Panc1 (cell line): Measurements from ENCODE around the gene HECTD3. TPM values are rescaled to one million over a fixed set of nuclear protein-coding genes. Genes with fewer than 3 reads are reported as not detected.

ENCODE experiments used
- ATAC-seq: fragments of 200-7000 bp; cut with Tn5 transposase; 2 replicates; pipeline ENCODE4 v1.9.1; 2020; ENCODE audit warnings: mild to moderate bottlenecking, moderate library complexity
- BruUV-seq: library from RNA; stranded (reverse); fragments of 400-500 nt; replicated peaks from 2 replicates; lab custom pipeline; 2021; lab: Mats Ljungman, UMichigan
- CTCF ChIA-PET: fragments of 300-600 bp; sonication (Branson Sonifier 250); formaldehyde crosslinking; loops from one replicate; lab custom pipeline; 2022; ENCODE audit warnings: antibody characterized with exemption; lab: Charles Lee
- POLR2A ChIA-PET: fragments of 300-600 bp; sonication (Branson Sonifier 250); formaldehyde crosslinking; loops from one replicate; lab custom pipeline; 2022; ENCODE audit warnings: antibody characterized with exemption; lab: Charles Lee
- DNase-seq: peaks from one replicate; pipeline ENCODE4 v3.0.0-alpha.2; 2010; ENCODE audit warnings: low read depth, low spot score
- H3K27ac ChIP-seq: 2 replicates; pipeline ENCODE4 v1.5.1; 2011; ENCODE audit warnings: mild to moderate bottlenecking, low read length, inconsistent platforms
- H3K27me3 ChIP-seq: fragments of 200-500 bp; sonication (Bioruptor generic); 2 replicates; pipeline ENCODE4 v1.6.0; 2014; ENCODE audit warnings: low read length, inconsistent platforms; ENCODE audit not compliant: control insufficient read depth, insufficient read depth
- H3K36me3 ChIP-seq: fragments of 200-500 bp; sonication (Bioruptor generic); 2 replicates; pipeline ENCODE4 v1.5.1; 2014; ENCODE audit warnings: inconsistent platforms, mild to moderate bottlenecking, low read length, moderate library complexity; ENCODE audit not compliant: control insufficient read depth, insufficient read depth
- H3K4me1 ChIP-seq: 2 replicates; pipeline ENCODE4 v1.5.1; 2011; ENCODE audit warnings: inconsistent platforms, mild to moderate bottlenecking, low read length, moderate library complexity; ENCODE audit not compliant: control insufficient read depth, insufficient read depth
- H3K4me3 ChIP-seq, 2 experiments: 2 replicates each; pipeline ENCODE4 v1.5.1; 2011 to 2012; ENCODE audit warnings: low read depth in 2 of 2, low read length in 2 of 2, mild to moderate bottlenecking in 2 of 2, inconsistent platforms in 1 of 2, moderate library complexity in 1 of 2
- H3K9me3 ChIP-seq: fragments of 200-500 bp; sonication (Bioruptor generic); 2 replicates; pipeline ENCODE4 v1.5.1; 2014; ENCODE audit warnings: low read depth, mild to moderate bottlenecking, inconsistent platforms, low read length, moderate library complexity; ENCODE audit not compliant: control insufficient read depth, insufficient read depth
- CTCF ChIP-seq: fragments of 450-650 bp; IDR thresholded peaks from 2 replicates; pipeline ENCODE4 v1.5.1; 2017; ENCODE audit warnings: mild to moderate bottlenecking
- POLR2AphosphoS5 ChIP-seq: IDR thresholded peaks from 2 replicates; pipeline ENCODE4 v1.6.1; 2012; ENCODE audit warnings: mild to moderate bottlenecking, low read depth, low read length, moderate library complexity
- SIN3A ChIP-seq: IDR thresholded peaks from 2 replicates; pipeline ENCODE4 v1.6.1; 2012; ENCODE audit warnings: low read depth, mild to moderate bottlenecking, low read length, moderate library complexity, borderline replicate concordance; ENCODE audit not compliant: insufficient read depth
- TCF7L2 ChIP-seq: IDR thresholded peaks from 2 replicates; pipeline ENCODE4 v1.6.1; 2011; ENCODE audit warnings: mild to moderate bottlenecking, low read depth, low read length, inconsistent platforms
- in situ Hi-C: cut with HindIII; loops from 2 replicates; pipeline ENCODE4 v1.10.0; 2016; ENCODE audit warnings: low sequenced_read_pairs, low pct_unique_long_range_greater_than_20kb
- intact Hi-C: fragments of 100-400 bp; cut with micrococcal nuclease; formaldehyde crosslinking; loops from one replicate; pipeline ENCODE4 v1.10.0; 2022; ENCODE audit not compliant: unreplicated experiment
- total RNA-seq: library from RNA; stranded (reverse); gene quantifications from one replicate; pipeline ENCODE4 v1.2.1, GENCODE V29; 2021; ENCODE audit not compliant: unreplicated experiment
- TF ChIP-seq, protein P1 (sequence below), 2 experiments: IDR thresholded peaks; 2 replicates each; pipeline ENCODE4 v1.6.1; 2011 to 2012; ENCODE audit warnings: low read depth in 2 of 2, control low read depth in 1 of 2, low read length in 1 of 2, mild to moderate bottlenecking in 1 of 2, moderate library complexity in 1 of 2; ENCODE audit not compliant: insufficient read depth in 1 of 2

The HECTD3 gene
- total RNA-seq, 1 experiment from 2014 or later = 27.2 TPM

DNA sequence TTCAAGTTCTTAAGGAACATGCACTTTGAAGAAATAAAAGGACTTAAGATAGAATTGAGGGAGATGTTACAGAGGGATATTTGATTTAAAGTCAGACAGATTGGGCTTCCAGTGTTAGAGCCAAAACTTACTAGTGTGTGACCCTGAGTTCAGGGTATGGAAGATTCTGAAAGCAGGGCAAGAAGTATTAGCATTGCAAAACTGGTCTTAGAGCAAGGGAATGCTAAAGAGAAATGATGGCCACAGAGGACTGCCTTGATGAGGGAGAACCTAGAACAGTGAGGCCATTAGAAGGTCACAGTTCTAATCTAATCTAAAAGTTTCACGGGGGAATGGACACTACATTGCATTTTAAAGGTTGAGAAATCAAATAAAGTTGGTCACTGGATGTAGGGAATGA is 46.4 kb upstream of the HECTD3 start:
- in situ Hi-C loops = no loop called here
- intact Hi-C loops = no loop called here
- Histone ChIP-seq H3K9me3 (no peaks in the 10 kb centered on the region), H3K4me1 (no peaks in the 10 kb centered on the region), H3K27me3 (no peaks in the 10 kb centered on the region), H3K4me3 (no peak overlapping the region), H3K27ac (no peak overlapping the region), H3K36me3 (no peaks in the 10 kb centered on the region)
- TF ChIP-seq CTCF = no peak
- TF ChIP-seq POLR2AphosphoS5 = no peak
- no peak for TF ChIP-seq TCF7L2
- no peak for TF ChIP-seq SIN3A
- TF ChIP-seq, protein P1, sequence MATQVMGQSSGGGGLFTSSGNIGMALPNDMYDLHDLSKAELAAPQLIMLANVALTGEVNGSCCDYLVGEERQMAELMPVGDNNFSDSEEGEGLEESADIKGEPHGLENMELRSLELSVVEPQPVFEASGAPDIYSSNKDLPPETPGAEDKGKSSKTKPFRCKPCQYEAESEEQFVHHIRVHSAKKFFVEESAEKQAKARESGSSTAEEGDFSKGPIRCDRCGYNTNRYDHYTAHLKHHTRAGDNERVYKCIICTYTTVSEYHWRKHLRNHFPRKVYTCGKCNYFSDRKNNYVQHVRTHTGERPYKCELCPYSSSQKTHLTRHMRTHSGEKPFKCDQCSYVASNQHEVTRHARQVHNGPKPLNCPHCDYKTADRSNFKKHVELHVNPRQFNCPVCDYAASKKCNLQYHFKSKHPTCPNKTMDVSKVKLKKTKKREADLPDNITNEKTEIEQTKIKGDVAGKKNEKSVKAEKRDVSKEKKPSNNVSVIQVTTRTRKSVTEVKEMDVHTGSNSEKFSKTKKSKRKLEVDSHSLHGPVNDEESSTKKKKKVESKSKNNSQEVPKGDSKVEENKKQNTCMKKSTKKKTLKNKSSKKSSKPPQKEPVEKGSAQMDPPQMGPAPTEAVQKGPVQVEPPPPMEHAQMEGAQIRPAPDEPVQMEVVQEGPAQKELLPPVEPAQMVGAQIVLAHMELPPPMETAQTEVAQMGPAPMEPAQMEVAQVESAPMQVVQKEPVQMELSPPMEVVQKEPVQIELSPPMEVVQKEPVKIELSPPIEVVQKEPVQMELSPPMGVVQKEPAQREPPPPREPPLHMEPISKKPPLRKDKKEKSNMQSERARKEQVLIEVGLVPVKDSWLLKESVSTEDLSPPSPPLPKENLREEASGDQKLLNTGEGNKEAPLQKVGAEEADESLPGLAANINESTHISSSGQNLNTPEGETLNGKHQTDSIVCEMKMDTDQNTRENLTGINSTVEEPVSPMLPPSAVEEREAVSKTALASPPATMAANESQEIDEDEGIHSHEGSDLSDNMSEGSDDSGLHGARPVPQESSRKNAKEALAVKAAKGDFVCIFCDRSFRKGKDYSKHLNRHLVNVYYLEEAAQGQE (IDR thresholded peaks at IDR 0.05; ENCODE audit: insufficient read depth in 1 of 2, low read depth in 2 of 2, low read length in 1 of 2) = no peak
- BruUV-seq = no TSS peak
- DNase-seq (no peak), ATAC-seq (no peak)
- ChIA-PET CTCF (no interaction called here), POLR2A (no interaction called here)

- intact Hi-C loops (no loop called here), in situ Hi-C loops (no loop called here)
- Histone ChIP-seq H3K4me1 (no peaks in the 10 kb centered on the region), H3K4me3 (no peak overlapping the region), H3K27me3 (no peaks in the 10 kb centered on the region), H3K36me3 (no peaks in the 10 kb centered on the region), H3K9me3 (no peaks in the 10 kb centered on the region), H3K27ac (no peak overlapping the region)
- ATAC-seq (no peak), DNase-seq (no peak)
- no TSS peak for BruUV-seq
- POLR2A ChIA-PET = no interaction called here
- CTCF ChIA-PET = interaction anchor here (0.8 kb wide), 1 partner anchor 252 kb away, joined by 5 read pairs; no protein-coding TSS in a partner anchor
- TF ChIP-seq, protein P1 (IDR thresholded peaks at IDR 0.05; ENCODE audit: insufficient read depth in 1 of 2, low read depth in 2 of 2, low read length in 1 of 2) = no peak
- TF ChIP-seq POLR2AphosphoS5 = no peak
- TF ChIP-seq SIN3A = no peak
- TF ChIP-seq TCF7L2 = no peak
- TF ChIP-seq CTCF = no peak
Measured at GRCh38 chr1:45051005-45051772, 40.1 kb upstream of the HECTD3 start.
